OCI-LY3 (cell line): ENCODE results near the gene ELF5.

ENCODE experiments used
- H2AFZ ChIP-seq: fragments of 200-600, 300-600 bp; shearing (Covaris generic); 2 replicates; pipeline ENCODE4 v1.6.0; 2014; ENCODE audit warnings: antibody characterized with exemption, low read depth, low read length
- H3K27ac ChIP-seq: fragments of 200-600, 300-600 bp; sonication (generic); 2 replicates; pipeline ENCODE4 v1.5.1; 2014; ENCODE audit warnings: mild to moderate bottlenecking, low read length, moderate library complexity, mixed read lengths
- H3K27me3 ChIP-seq: fragments of 200-600, 300-600 bp; sonication (generic); 2 replicates; pipeline ENCODE4 v1.6.1; 2014; ENCODE audit warnings: low read depth, low read length, mixed read lengths
- H3K36me3 ChIP-seq: fragments of 200-600, 300-600 bp; sonication (generic); replicated peaks from 2 replicates; pipeline ENCODE3; 2014; ENCODE audit warnings: low read depth, low read length, mixed read lengths
- H3K4me1 ChIP-seq: fragments of 300-600, 200-600 bp; sonication (generic); 2 replicates; pipeline ENCODE4 v1.6.1; 2014; ENCODE audit warnings: low read length, mixed read lengths
- H3K4me2 ChIP-seq: fragments of 200-600, 300-600 bp; sonication (generic); 2 replicates; pipeline ENCODE4 v1.6.1; 2014; ENCODE audit warnings: low read length, mixed read lengths
- H3K4me3 ChIP-seq: fragments of 300-600, 200-600 bp; sonication (generic); 2 replicates; pipeline ENCODE4 v1.5.1; 2014; ENCODE audit warnings: antibody characterized with exemption, mild to moderate bottlenecking, low read length, moderate library complexity
- H3K79me2 ChIP-seq: fragments of 300-600, 200-600 bp; shearing (Covaris generic); 2 replicates; pipeline ENCODE4 v1.6.1; 2014; ENCODE audit warnings: mild to moderate bottlenecking, low read length, mixed read lengths
- H3K9ac ChIP-seq: fragments of 300-600, 200-600 bp; shearing (Covaris generic); 2 replicates; pipeline ENCODE4 v1.6.0; 2014; ENCODE audit warnings: mild to moderate bottlenecking, low read length, moderate library complexity
- H3K9me3 ChIP-seq: fragments of 200-600, 300-600 bp; shearing (Covaris generic); 2 replicates; pipeline ENCODE4 v1.6.1; 2014; ENCODE audit warnings: low read length, mixed read lengths; ENCODE audit not compliant: insufficient read depth
- H4K20me1 ChIP-seq: fragments of 200-600, 300-600 bp; sonication (generic); 2 replicates; pipeline ENCODE4 v1.6.1; 2016; ENCODE audit warnings: low read length, mixed read lengths; ENCODE audit not compliant: insufficient read depth
- CTCF ChIP-seq: fragments of 200-600, 300-600 bp; sonication (generic); IDR thresholded peaks from 2 replicates; pipeline ENCODE4 v1.5.1; 2014; ENCODE audit warnings: antibody characterized with exemption, low read length, low read depth
- EZH2phosphoT487 ChIP-seq: fragments of 200-600 bp; shearing (Covaris generic); IDR thresholded peaks from 2 replicates; pipeline ENCODE4 v1.6.1; 2018; ENCODE audit warnings: antibody characterized with exemption, mixed run types, low read depth

The ELF5 gene

GRCh38 chr11:34481307-34481706 is 32.3 kb downstream of the ELF5 start:
- H3K9ac ChIP-seq, result no peak overlapping the region
- H3K27ac ChIP-seq, result no peak overlapping the region
- no peaks in the 10 kb centered on the region for H3K4me1 ChIP-seq
- H3K4me3 ChIP-seq, result no peak overlapping the region
- no peaks in the 10 kb centered on the region for H3K9me3 ChIP-seq
- no peak for TF ChIP-seq EZH2phosphoT487
- no peaks in the 10 kb centered on the region for H4K20me1 ChIP-seq
- H3K27me3 ChIP-seq, result peaks cover 35% of the 10 kb centered on the region
- no peaks in the 10 kb centered on the region for H3K36me3 ChIP-seq
- H3K4me2 ChIP-seq, result no peak overlapping the region
- H2AFZ ChIP-seq, result no peak overlapping the region
- no peaks in the 10 kb centered on the region for H3K79me2 ChIP-seq

GRCh38 chr11:34480314-34480713 is 33.3 kb downstream of the ELF5 start:
- Histone ChIP-seq H3K4me3 (no peak overlapping the region), H3K27me3 (peaks cover 35% of the 10 kb centered on the region), H3K9ac (no peak overlapping the region), H3K4me1 (no peaks in the 10 kb centered on the region), H2AFZ (no peak overlapping the region), H3K36me3 (no peaks in the 10 kb centered on the region), H3K9me3 (no peaks in the 10 kb centered on the region), H4K20me1 (no peaks in the 10 kb centered on the region), H3K4me2 (no peak overlapping the region), H3K79me2 (no peaks in the 10 kb centered on the region), H3K27ac (no peak overlapping the region)
- TF ChIP-seq CTCF, result no peak
- no peak for TF ChIP-seq EZH2phosphoT487

DNA sequence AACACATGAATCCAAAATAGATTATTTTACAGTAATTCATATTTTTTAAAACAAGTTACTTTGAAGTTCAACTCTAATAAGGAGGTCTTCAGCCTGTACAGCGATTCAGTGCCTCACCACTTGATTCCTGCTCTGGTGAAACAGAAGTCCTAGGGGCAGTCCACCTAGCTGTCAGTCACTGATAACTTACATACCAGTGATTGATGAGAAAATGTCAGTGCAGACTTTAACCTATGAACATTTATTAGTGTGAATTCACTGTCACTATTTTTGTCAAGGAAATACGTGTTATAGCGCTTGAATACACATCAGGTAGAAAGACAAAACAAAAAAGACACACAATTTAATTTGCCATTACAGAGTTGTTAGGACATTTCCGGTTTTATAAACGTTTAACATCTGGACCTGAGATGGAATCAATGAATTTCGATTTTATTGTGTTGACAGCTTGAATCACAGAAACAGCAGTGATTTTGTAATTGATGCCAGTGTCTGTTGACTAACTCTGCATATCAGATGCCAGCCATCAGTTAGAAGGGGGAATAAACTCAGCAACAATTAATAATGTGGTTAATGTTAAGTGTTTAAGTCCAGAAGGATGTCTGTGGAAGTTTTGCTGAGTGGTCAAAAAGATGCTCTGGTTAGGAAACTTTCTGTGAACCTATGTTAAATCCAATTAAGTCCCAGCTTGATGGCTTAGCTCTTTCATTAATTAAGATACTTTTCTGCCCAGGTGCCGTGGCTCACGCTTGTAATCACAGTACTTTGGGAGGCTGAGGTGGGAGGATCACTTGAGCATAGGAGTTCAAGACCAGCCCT is 34.5 kb downstream of the ELF5 start:
- Histone ChIP-seq H3K79me2 (no peaks in the 10 kb centered on the region), H3K27ac (no peak overlapping the region), H2AFZ (no peak overlapping the region), H3K27me3 (peaks cover 35% of the 10 kb centered on the region), H4K20me1 (no peaks in the 10 kb centered on the region), H3K4me3 (no peak overlapping the region), H3K36me3 (no peaks in the 10 kb centered on the region), H3K9ac (no peak overlapping the region), H3K4me1 (no peaks in the 10 kb centered on the region), H3K4me2 (no peak overlapping the region), H3K9me3 (no peaks in the 10 kb centered on the region)
- TF ChIP-seq CTCF (no peak), EZH2phosphoT487 (no peak)

DNA sequence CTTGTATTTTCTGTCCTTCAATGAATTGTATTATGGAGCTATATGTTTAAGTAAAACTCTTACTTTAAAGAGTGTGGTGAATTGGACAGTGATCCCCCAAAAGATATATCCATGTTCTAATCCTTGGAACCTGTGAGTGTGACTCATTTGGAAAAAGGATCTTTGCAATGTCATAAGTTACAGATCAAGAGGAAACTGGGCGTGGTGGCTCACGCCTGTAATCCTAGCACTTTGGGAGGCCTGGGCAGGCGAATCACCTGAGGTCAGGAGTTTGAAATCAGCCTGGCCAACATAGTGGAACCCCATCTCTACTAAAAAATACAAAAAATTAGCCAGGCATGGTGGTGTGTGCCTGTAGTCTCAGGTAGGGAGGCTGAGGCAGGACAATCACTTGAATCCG is 36.7 kb downstream of the ELF5 start:
- Histone ChIP-seq H3K9me3 (no peaks in the 10 kb centered on the region), H3K27me3 (peaks cover 34% of the 10 kb centered on the region), H3K4me2 (no peak overlapping the region), H3K79me2 (no peaks in the 10 kb centered on the region), H3K9ac (no peak overlapping the region), H3K4me3 (no peak overlapping the region), H3K27ac (no peak overlapping the region), H3K4me1 (no peaks in the 10 kb centered on the region), H2AFZ (no peak overlapping the region), H4K20me1 (no peaks in the 10 kb centered on the region), H3K36me3 (peaks cover 4% of the 10 kb centered on the region)
- TF ChIP-seq CTCF (no peak), EZH2phosphoT487 (no peak)
